Hair follicular keratinocyte (primary cell): ENCODE data around the gene STAG1. TPM values are rescaled to one million over a fixed set of nuclear protein-coding genes. Genes with fewer than 3 reads are reported as not detected.

ENCODE experiments used
- total RNA-seq: library from RNA; depleted of rRNA; stranded (reverse); fragments of >200 nt; gene quantifications from 2 replicates; pipeline ENCODE4 v1.2.3, GENCODE V29; 2015

STAG1 gene
- total RNA-seq: 10.2 and 11.2 TPM in 2 replicates

GRCh38 chr3:136752172-136752421 lies at the start of gene STAG1:
STAG1 (minus strand) TSS chr3:136752378; CDS start chr3:136630898, 121,480 bp downstream.

Other genes with a start within 250 kb of the STAG1 start
- gene SLC35G2, start 66.7 kb upstream of the STAG1 start, total RNA-seq: 7.3 and 8.2 TPM in 2 replicates
- 25.2 and 27.0 TPM in 2 replicates for gene NCK1, start 109.8 kb upstream of the STAG1 start, total RNA-seq
- 75.2 and 175 TPM in 2 replicates for gene IL20RB, start 205.6 kb upstream of the STAG1 start, total RNA-seq